ENCODE data around the gene THYN1.

- TF ChIP-seq POLR2AphosphoS5 (IDR thresholded peaks at IDR 0.05; ENCODE audit: low read depth, low read length), result no peak
- no peak for TF ChIP-seq POLR2A (IDR thresholded peaks at IDR 0.05; ENCODE audit: low read depth, low read length)
- no peak for TF ChIP-seq TAF1 (IDR thresholded peaks at IDR 0.05; ENCODE audit: borderline replicate concordance, low read depth, low read length)
These were observed 37.3 kb downstream of the THYN1 start for GRCh38 chr11:134215836-134216235.
